GM21529 (cell line): ENCODE measurements around the gene GPR4.
A peak's percentile ranks its signal among the peaks of the same experiment; 100 is the strongest.

ENCODE experiments used
- ATAC-seq: cut with Tn5 transposase; IDR thresholded peaks from one replicate; pipeline ENCODE4 v1.9.1; 2021; ENCODE audit not compliant: unreplicated experiment

The GPR4 gene

GRCh38 chr19:45590300-45591003 is 11.6 kb downstream of the GPR4 start:
- ATAC-seq: no peak

- no peak for ATAC-seq
Observed at GRCh38 chr19:45589768-45590167, 12.2 kb downstream of the GPR4 start.

GRCh38 chr19:45587873-45588272 is 14.1 kb downstream of the GPR4 start:
- no peak for ATAC-seq

- no peak for ATAC-seq
Observed at GRCh38 chr19:45585158-45585577, 16.8 kb downstream of the GPR4 start.

- ATAC-seq: peak; percentile 87
Observed at GRCh38 chr19:45584332-45585157, 17.5 kb downstream of the GPR4 start, which contains the start of gene OPA3. OPA3 (minus strand) TSS chr19:45584802; CDS start chr19:45584764, 38 bp downstream.

- no peak for ATAC-seq
Observed at GRCh38 chr19:45581576-45581975, 20.4 kb downstream of the GPR4 start.

GRCh38 chr19:45578861-45579260 is 23.2 kb downstream of the GPR4 start:
- no peak for ATAC-seq

GRCh38 chr19:45577111-45577905 is 24.7 kb downstream of the GPR4 start:
- no peak for ATAC-seq

GRCh38 chr19:45576682-45577081 is 25.3 kb downstream of the GPR4 start:
- no peak for ATAC-seq

GRCh38 chr19:45575216-45575615 is 26.8 kb downstream of the GPR4 start:
- no peak for ATAC-seq

- ATAC-seq: no peak
Observed at GRCh38 chr19:45574526-45574925, 27.5 kb downstream of the GPR4 start.

- ATAC-seq: no peak
Observed at GRCh38 chr19:45571457-45572220, 30.4 kb downstream of the GPR4 start.

GRCh38 chr19:45569619-45570421 is 32.2 kb downstream of the GPR4 start:
- ATAC-seq: no peak

- ATAC-seq: no peak
Observed at GRCh38 chr19:45568732-45569131, 33.3 kb downstream of the GPR4 start.

GRCh38 chr19:45567609-45568008 is 34.4 kb downstream of the GPR4 start:
- ATAC-seq: no peak

- ATAC-seq: no peak
Observed at GRCh38 chr19:45564131-45564780, 37.8 kb downstream of the GPR4 start.

- no peak for ATAC-seq
Observed at GRCh38 chr19:45560686-45561085, 41.3 kb downstream of the GPR4 start.

GRCh38 chr19:45560038-45560437 is 42.0 kb downstream of the GPR4 start:
- ATAC-seq: no peak

- no peak for ATAC-seq
Observed at GRCh38 chr19:45558399-45558878, 43.6 kb downstream of the GPR4 start.
